H1 (cell line): ENCODE data around the gene ALDH1A3. TPM values are rescaled to one million over a fixed set of nuclear protein-coding genes. Genes with fewer than 3 reads are reported as not detected.

ENCODE experiments used
- CTCF ChIA-PET: fragments of 300-600 bp; sonication (Branson Sonifier 250); formaldehyde crosslinking; loops from one replicate; lab custom pipeline; 2021; ENCODE audit not compliant: partially characterized antibody; lab: Charles Lee
- POLR2A ChIA-PET: fragments of 300-600 bp; sonication (Branson Sonifier 250); formaldehyde crosslinking; loops from one replicate; lab custom pipeline; 2021; ENCODE audit warnings: inconsistent platforms; ENCODE audit not compliant: partially characterized antibody; lab: Charles Lee
- DNase-seq, 2 experiments: peaks; one replicate each; pipeline versions ENCODE4 v3.0.0 to v3.0.0-alpha.2; 2010 to 2022; ENCODE audit warnings: low spot score in 2 of 2, low read depth in 1 of 2, mixed read lengths in 1 of 2
- FAIRE-seq: peaks from 2 replicates; lab custom pipeline; 2011; peaks lifted over from hg19 to GRCh38; lab: Jason Lieb, UNC
- H2AFZ ChIP-seq: 2 replicates; pipeline ENCODE4 v1.8.1; 2012; ENCODE audit warnings: low read length, inconsistent platforms
- H2AK5ac ChIP-seq: 2 replicates; pipeline ENCODE4 v1.6.1; 2013; ENCODE audit warnings: low read depth, low read length
- H2BK120ac ChIP-seq: replicated peaks from 2 replicates; pipeline ENCODE3; 2013; ENCODE audit warnings: low read depth, low read length, inconsistent platforms
- H2BK12ac ChIP-seq: 2 replicates; pipeline ENCODE4 v1.6.1; 2013; ENCODE audit warnings: low read depth, low read length
- H2BK15ac ChIP-seq: 2 replicates; pipeline ENCODE4 v1.6.1; 2013; ENCODE audit warnings: low read length
- H2BK20ac ChIP-seq: 2 replicates; pipeline ENCODE4 v1.6.1; 2013; ENCODE audit warnings: low read length
- H2BK5ac ChIP-seq: 2 replicates; pipeline ENCODE4 v1.6.1; 2013; ENCODE audit warnings: low read depth, low read length
- H3K14ac ChIP-seq: 2 replicates; pipeline ENCODE4 v1.6.1; 2013; ENCODE audit warnings: inconsistent platforms; ENCODE audit not compliant: insufficient read length
- H3K18ac ChIP-seq: 2 replicates; pipeline ENCODE4 v1.6.1; 2013; ENCODE audit warnings: low read length; ENCODE audit errors: extremely low read depth
- H3K23ac ChIP-seq: 2 replicates; pipeline ENCODE4 v1.6.1; 2013; ENCODE audit warnings: inconsistent platforms; ENCODE audit not compliant: insufficient read length
- H3K23me2 ChIP-seq: 2 replicates; pipeline ENCODE4 v1.6.1; 2013; ENCODE audit warnings: low read depth, low read length
- H3K27ac ChIP-seq: 2 replicates; pipeline ENCODE4 v1.6.1; 2011; ENCODE audit warnings: low read depth, low read length, inconsistent platforms
- H3K27me3 ChIP-seq, 4 experiments: replicated peaks in 1 of 4; 1 replicate in 1 of 4; 2 replicates in 3 of 4; pipeline versions ENCODE4 v1.6.1 to v1.8.1; 2011 to 2013; ENCODE audit warnings: low read length in 3 of 4, mild to moderate bottlenecking in 3 of 4, inconsistent platforms in 2 of 4, mixed read lengths in 2 of 4, moderate library complexity in 1 of 4; ENCODE audit not compliant: control insufficient read depth in 3 of 4, insufficient read depth in 3 of 4; ENCODE audit errors: extremely low read depth in 1 of 4
- H3K36me3 ChIP-seq, 4 experiments: 2 replicates each; pipeline versions ENCODE4 v1.6.1 to v1.8.1; 2011 to 2013; ENCODE audit warnings: mild to moderate bottlenecking in 4 of 4, low read length in 3 of 4, moderate library complexity in 2 of 4, control low read depth in 1 of 4, inconsistent platforms in 1 of 4; ENCODE audit not compliant: insufficient read depth in 4 of 4, control insufficient read depth in 2 of 4
- H3K4ac ChIP-seq: replicated peaks from 2 replicates; pipeline ENCODE3; 2013; ENCODE audit warnings: low read length, low read depth, mixed read lengths, inconsistent platforms; ENCODE audit not compliant: insufficient read length
- H3K4me1 ChIP-seq, 4 experiments: replicated peaks in 1 of 4; 1 replicate in 1 of 4; 2 replicates in 3 of 4; pipeline versions ENCODE4 v1.6.1 to v1.8.1; 2011 to 2013; ENCODE audit warnings: low read length in 3 of 4, inconsistent platforms in 2 of 4, mixed read lengths in 1 of 4; ENCODE audit not compliant: insufficient read depth in 4 of 4, control insufficient read depth in 3 of 4
- H3K4me2 ChIP-seq, 2 experiments: 2 replicates each; pipeline versions ENCODE4 v1.6.1 to v1.8.1; 2011 to 2013; ENCODE audit warnings: low read depth in 2 of 2, low read length in 2 of 2, control low read depth in 1 of 2, inconsistent platforms in 1 of 2, mild to moderate bottlenecking in 1 of 2; ENCODE audit not compliant: insufficient read depth in 1 of 2
- H3K4me3 ChIP-seq, 4 experiments: fragments of 200-600, 300-600 bp in 1 of 4; sonication (generic), shearing (Covaris generic), sonication (Bioruptor Twin) in 1 of 4; 2 replicates each; pipeline versions ENCODE4 v1.5.1 to v1.8.1; 2011 to 2016; ENCODE audit warnings: low read length in 4 of 4, low read depth in 3 of 4, control low read depth in 2 of 4, inconsistent platforms in 2 of 4, mild to moderate bottlenecking in 2 of 4, mixed read lengths in 1 of 4, moderate library complexity in 1 of 4; ENCODE audit not compliant: insufficient read depth in 2 of 4; ENCODE audit errors: extremely low read depth in 1 of 4
- H3K56ac ChIP-seq: replicated peaks from 2 replicates; pipeline ENCODE3; 2013; ENCODE audit warnings: low read depth, mild to moderate bottlenecking, mixed read lengths, low read length, inconsistent platforms; ENCODE audit not compliant: insufficient read length
- H3K79me1 ChIP-seq: 2 replicates; pipeline ENCODE4 v1.6.1; 2013; ENCODE audit warnings: low read depth, low read length, control low read depth
- H3K79me2 ChIP-seq, 2 experiments: 2 replicates each; pipeline versions ENCODE4 v1.6.1 to v1.8.1; 2012 to 2013; ENCODE audit warnings: low read length in 2 of 2, mild to moderate bottlenecking in 2 of 2, inconsistent platforms in 1 of 2; ENCODE audit not compliant: insufficient read depth in 2 of 2, control insufficient read depth in 1 of 2
- H3K9ac ChIP-seq, 4 experiments: replicated peaks in 1 of 4; 1 replicate in 1 of 4; 2 replicates in 3 of 4; pipeline versions ENCODE4 v1.6.1 to v1.8.1; 2011 to 2013; ENCODE audit warnings: low read depth in 3 of 4, low read length in 3 of 4, control low read depth in 2 of 4, mild to moderate bottlenecking in 2 of 4, moderate library complexity in 2 of 4, inconsistent platforms in 1 of 4; ENCODE audit errors: extremely low read depth in 1 of 4
- H3K9me3 ChIP-seq, 2 experiments: 2 replicates each; pipeline versions ENCODE4 v1.6.1 to v1.8.1; 2012 to 2013; ENCODE audit warnings: mild to moderate bottlenecking in 2 of 2, moderate library complexity in 2 of 2, control low read depth in 1 of 2, inconsistent platforms in 1 of 2, low read depth in 1 of 2, low read length in 1 of 2, mixed read lengths in 1 of 2; ENCODE audit not compliant: insufficient read depth in 2 of 2
- H4K20me1 ChIP-seq, 2 experiments: replicated peaks in 1 of 2; 2 replicates each; pipeline versions ENCODE3 to v1.8.1; 2011 to 2013; ENCODE audit warnings: inconsistent platforms in 2 of 2, low read length in 2 of 2, mild to moderate bottlenecking in 1 of 2; ENCODE audit not compliant: insufficient read depth in 2 of 2, control insufficient read depth in 1 of 2
- H4K5ac ChIP-seq: 2 replicates; pipeline ENCODE4 v1.6.1; 2013; ENCODE audit warnings: low read length, low read depth, mixed read lengths, inconsistent platforms; ENCODE audit not compliant: insufficient read length
- H4K8ac ChIP-seq: 2 replicates; pipeline ENCODE4 v1.8.0; 2013; ENCODE audit warnings: mild to moderate bottlenecking, moderate library complexity, low read length, inconsistent platforms; ENCODE audit not compliant: insufficient read depth; ENCODE audit errors: extremely low read depth
- H4K91ac ChIP-seq: replicated peaks from 2 replicates; pipeline ENCODE3; 2013; ENCODE audit warnings: low read length, mixed read lengths, inconsistent platforms; ENCODE audit not compliant: insufficient read length
- ATF3 ChIP-seq: IDR thresholded peaks from 2 replicates; pipeline ENCODE4 v1.6.1; 2011; ENCODE audit warnings: low read depth, mild to moderate bottlenecking, low read length; ENCODE audit not compliant: insufficient read depth
- BACH1 ChIP-seq: IDR thresholded peaks from 2 replicates; pipeline ENCODE4 v1.6.1; 2012; ENCODE audit warnings: low read length, improper control_type of control experiment
- CREB1 ChIP-seq: IDR thresholded peaks from 2 replicates; pipeline ENCODE4 v1.6.1; 2012; ENCODE audit warnings: inconsistent platforms
- EZH2 ChIP-seq: fragments of 200-600 bp; sonication (generic); IDR thresholded peaks from 2 replicates; pipeline ENCODE4 v1.7.1; 2012; ENCODE audit warnings: low read depth, mild to moderate bottlenecking, moderate library complexity, low read length, inconsistent platforms; ENCODE audit not compliant: severe bottlenecking
- GABPA ChIP-seq: IDR thresholded peaks from 2 replicates; pipeline ENCODE4 v1.6.1; 2011; ENCODE audit warnings: mild to moderate bottlenecking, low read length, moderate library complexity, borderline replicate concordance; ENCODE audit not compliant: insufficient read depth
- JUND ChIP-seq: IDR thresholded peaks from 2 replicates; pipeline ENCODE4 v1.6.1; 2011; ENCODE audit warnings: mild to moderate bottlenecking, improper control_type of control experiment, low read length
- MAX ChIP-seq: IDR thresholded peaks from 2 replicates; pipeline ENCODE4 v1.6.1; 2012; ENCODE audit warnings: inconsistent platforms
- RBBP5 ChIP-seq: IDR thresholded peaks from 2 replicates; pipeline ENCODE4 v1.7.1; 2012; ENCODE audit warnings: low read depth, mild to moderate bottlenecking, inconsistent platforms, low read length, moderate library complexity, borderline replicate concordance
- SP4 ChIP-seq: IDR thresholded peaks from 2 replicates; pipeline ENCODE4 v1.6.1; 2012; ENCODE audit warnings: low read length, inconsistent platforms
- SUZ12 ChIP-seq: fragments of 200-600 bp; sonication (generic); IDR thresholded peaks from 2 replicates; pipeline ENCODE4 v1.6.1; 2012; ENCODE audit warnings: mild to moderate bottlenecking, inconsistent platforms, low read length, moderate library complexity, mixed read lengths
- TAF7 ChIP-seq: optimal IDR thresholded peaks from 2 replicates; pipeline ENCODE3; 2011; ENCODE audit warnings: low read depth, mild to moderate bottlenecking, inconsistent platforms, low read length, moderate library complexity, borderline replicate concordance
- WGBS, 2 experiments: shearing (Covaris generic) in 1 of 2; methylation state at CpG; one replicate each; pipeline versions ENCODE4 v1.1.6 to v1.1.7; 2013 to 2015; ENCODE audit warnings: low lambda C conversion rate in 2 of 2, mixed read lengths in 2 of 2, inconsistent platforms in 1 of 2, low coverage in 1 of 2, missing lambda C conversion rate in 1 of 2; ENCODE audit not compliant: insufficient replicate concordance in 2 of 2, insufficient coverage in 1 of 2, insufficient read length in 1 of 2; ENCODE audit errors: extremely low coverage in 1 of 2, missing lambda C conversion rate in 1 of 2; 5-methylcytosine and 5-hydroxymethylcytosine counted together
- polyA plus RNA-seq, 7 experiments: library from polyadenylated mRNA; depleted of rRNA in 3 of 7; stranded (reverse) in 5 of 7; unstranded in 2 of 7; fragments of >200 nt in 5 of 7; fragments of 200-250 nt in 2 of 7; gene quantifications; 1 replicate in 5 of 7; 2 replicates in 1 of 7; 4 replicates in 1 of 7; pipeline versions ENCODE4 v1.2.1 to v1.2.3, GENCODE V29; 2011 to 2013; ENCODE audit warnings: missing spikeins in 2 of 7, mixed read lengths in 2 of 7
- total RNA-seq: library from RNA; stranded (reverse); fragmentation: NEBNext Ultra II Directional; extraction: Animal tissue kit (Norgen Biotek cat#: 25700); gene quantifications from 2 replicates; pipeline ENCODE4 v1.2.1, GENCODE V29; 2021

ALDH1A3 gene
- total and polyA plus RNA-seq, 2 of the 8 experiments (the other 6 are each of a cell fraction or from before 2014, with no cell fraction given): 2.2 to 5.5 TPM

GRCh38 chr15:100897221-100898151 lies 17.9 kb downstream of the ALDH1A3 start:
- Histone ChIP-seq H2BK12ac (no peak overlapping the region), H3K27me3 (no peaks in the 10 kb centered on the region), H3K79me2 (no peaks in the 10 kb centered on the region), H3K4me2 (no peak overlapping the region), H4K5ac (no peak overlapping the region), H2AFZ (no peak overlapping the region), H3K36me3 (no peaks in the 10 kb centered on the region), H3K4ac (no peak overlapping the region), H3K23me2 (no peaks in the 10 kb centered on the region), H3K79me1 (no peaks in the 10 kb centered on the region), H3K56ac (no peak overlapping the region), H2BK15ac (no peak overlapping the region), H4K91ac (no peak overlapping the region), H2AK5ac (no peak overlapping the region), H3K27ac (no peak overlapping the region), H3K18ac (no peak overlapping the region), H2BK120ac (no peak overlapping the region), H3K14ac (no peak overlapping the region), H3K9me3 (no peaks in the 10 kb centered on the region), H4K20me1 (no peaks in the 10 kb centered on the region), H3K9ac (no peak overlapping the region; a peak in 1 of 7 replicates), H3K4me3 (no peak overlapping the region), H4K8ac (no peak overlapping the region), H2BK5ac (no peak overlapping the region; the same call in 1 of the 2 replicates), H3K23ac (no peak overlapping the region), H3K4me1 (peaks cover 0 to 10% (median 3%) of the 10 kb centered on the region in 4 experiments; a peak in 5 of 7 replicates), H2BK20ac (no peak overlapping the region)
- FAIRE-seq: no peak
- 91% methylated on average over 26 of the region's 26 CpGs; no CpG with 5 or more reads in 1 of the 2 experiments for WGBS, 2 experiments
- DNase-seq: no peak
- ChIA-PET POLR2A (interaction anchor here (0.6 kb wide), 2 partner anchors 52 to 296 kb away, joined by 3 to 4 read pairs; partner anchors contain the start of gene LINS1), CTCF (interaction anchor here (0.9 to 13.4 kb wide), 12 partner anchors 8 to 270 kb away, joined by 3 to 150 read pairs (median 4); partner anchors contain the start of gene LRRK1)
- no peak for TF ChIP-seq CREB1
- TF ChIP-seq GABPA: no peak
- TF ChIP-seq EZH2: no peak
- TF ChIP-seq TAF7: no peak
- no peak for TF ChIP-seq MAX
- TF ChIP-seq JUND: no peak
- no peak for TF ChIP-seq ATF3
- TF ChIP-seq SUZ12: no peak
- TF ChIP-seq SP4: no peak
- TF ChIP-seq BACH1: no peak
- no peak for TF ChIP-seq RBBP5
